ENCODE data around the gene HLA-E. TPM values are rescaled to one million over a fixed set of nuclear protein-coding genes. Genes with fewer than 3 reads are reported as not detected.
"Not testable (repeated sequence)": the region's sequence is repeated elsewhere in the genome, so short reads cannot be mapped to it uniquely, and the experiment has no call there.

Gene HLA-E
- total and polyA plus RNA-seq, 4 donors = 133 to 258 (median 207) TPM

GRCh38 chr6:30481211-30481964 is 7.9 kb upstream of the HLA-E start:
- H3K27me3 ChIP-seq (ENCODE audit: control insufficient read depth in 4 of 4, insufficient read depth in 4 of 4, low read length in 3 of 4) = peaks cover 0 to 12% (median 4%) of the 10 kb centered on the region in 4 donors
- TF ChIP-seq EGR1 (IDR thresholded peaks at IDR 0.05; ENCODE audit: low read depth in 2 of 2) = no peak
- TF ChIP-seq JUND (IDR thresholded peaks at IDR 0.05) = no peak
- TF ChIP-seq YY1 (IDR thresholded peaks at IDR 0.05) = no peak
- TF ChIP-seq FOXA2 (IDR thresholded peaks at IDR 0.05) = no peak
- no peak for TF ChIP-seq SP1 (IDR thresholded peaks at IDR 0.05)
- TF ChIP-seq HNF4G (IDR thresholded peaks at IDR 0.05) = no peak
- TF ChIP-seq FOXA1 (IDR thresholded peaks at IDR 0.05) = no peak
- no peak for TF ChIP-seq NR2F2 (IDR thresholded peaks at IDR 0.05)
- TF ChIP-seq RAD21 (IDR thresholded peaks at IDR 0.05) = no peak
- TF ChIP-seq TAF1 (conservative IDR thresholded peaks at IDR 0.05) = no peak
- TF ChIP-seq REST (IDR thresholded peaks at IDR 0.05) = no peak
- TF ChIP-seq HNF4A (conservative IDR thresholded peaks at IDR 0.05) = no peak
- TF ChIP-seq MAX (IDR thresholded peaks at IDR 0.05) = no peak
- no peak for TF ChIP-seq RXRA (IDR thresholded peaks at IDR 0.05)
- no peak for TF ChIP-seq ATF3 (IDR thresholded peaks at IDR 0.05)
- TF ChIP-seq ZBTB33 (IDR thresholded peaks at IDR 0.05) = no peak
- no peaks in the 10 kb centered on the region for H3K36me3 ChIP-seq (ENCODE audit: control insufficient read depth in 4 of 4, insufficient read depth in 3 of 4, low read depth in 1 of 4, low read length in 3 of 4)
- 9% methylated on average over 33 of the region's 33 CpGs for WGBS
- peaks cover 0 to 8% (median 4%) of the 10 kb centered on the region in 4 donors for H3K4me1 ChIP-seq (ENCODE audit: control insufficient read depth in 4 of 4, insufficient read depth in 4 of 4, low read length in 3 of 4)
- H3K9me3 ChIP-seq (ENCODE audit: control insufficient read depth in 4 of 4, low read length in 3 of 4) = no peaks in the 10 kb centered on the region
- no peak overlapping the region for H3K9ac ChIP-seq (ENCODE audit: low read depth in 1 of 2, low read length in 2 of 2)
- H3K4me3 ChIP-seq (ENCODE audit: low read depth in 1 of 3, low read length in 3 of 3) = no peak overlapping the region
- no peak overlapping the region for H3K27ac ChIP-seq (ENCODE audit: low read depth in 1 of 2, low read length in 2 of 2)
- DNase-seq (ENCODE audit: low spot score) = no peak

GRCh38 chr6:30481965-30482644 is 7.2 kb upstream of the HLA-E start:
- H3K36me3 ChIP-seq (ENCODE audit: control insufficient read depth in 4 of 4, insufficient read depth in 3 of 4, low read depth in 1 of 4, low read length in 3 of 4); H3K27ac ChIP-seq (ENCODE audit: low read depth in 1 of 2, low read length in 2 of 2); H3K9ac ChIP-seq (ENCODE audit: low read depth in 1 of 2, low read length in 2 of 2); H3K4me3 ChIP-seq (ENCODE audit: low read depth in 1 of 3, low read length in 3 of 3); H3K9me3 ChIP-seq (ENCODE audit: control insufficient read depth in 4 of 4, low read length in 3 of 4); H3K4me1 ChIP-seq (ENCODE audit: control insufficient read depth in 4 of 4, insufficient read depth in 4 of 4, low read length in 3 of 4): not testable (repeated sequence)
- peaks cover 0 to 12% (median 4%) of the 10 kb centered on the region in 4 donors for H3K27me3 ChIP-seq (ENCODE audit: control insufficient read depth in 4 of 4, insufficient read depth in 4 of 4, low read length in 3 of 4)
- DNase-seq (ENCODE audit: low spot score) = peak; percentile 74
- WGBS = 3% methylated on average over 19 of the region's 19 CpGs
- TF ChIP-seq RAD21 (IDR thresholded peaks at IDR 0.05) (peak; percentile 84 to 90), CTCF (IDR thresholded peaks at IDR 0.05; ENCODE audit: low read depth, low read length, missing input control) (peak; percentile 71)

All from liver (tissue), 9 donors.